ENCODE data around the gene MADCAM1.

MADCAM1 gene

GRCh38 chr19:508204-509150 lies 12.2 kb downstream of the MADCAM1 start:
- no peak for DNase-seq (ENCODE audit: low spot score)

GRCh38 chr19:510606-511100 lies 14.4 kb downstream of the MADCAM1 start:
- DNase-seq (ENCODE audit: low spot score), result peak; percentile 83

- DNase-seq (ENCODE audit: low spot score), result no peak
These were observed 15.0 kb downstream of the MADCAM1 start for GRCh38 chr19:511101-511851.

- DNase-seq (ENCODE audit: low spot score), result no peak
These were observed 16.5 kb downstream of the MADCAM1 start for GRCh38 chr19:512547-513365.

- DNase-seq (ENCODE audit: low spot score), result no peak
These were observed 17.3 kb downstream of the MADCAM1 start for GRCh38 chr19:513368-514165.

GRCh38 chr19:514166-514663 lies 17.9 kb downstream of the MADCAM1 start:
- DNase-seq (ENCODE audit: low spot score), result no peak

DNA sequence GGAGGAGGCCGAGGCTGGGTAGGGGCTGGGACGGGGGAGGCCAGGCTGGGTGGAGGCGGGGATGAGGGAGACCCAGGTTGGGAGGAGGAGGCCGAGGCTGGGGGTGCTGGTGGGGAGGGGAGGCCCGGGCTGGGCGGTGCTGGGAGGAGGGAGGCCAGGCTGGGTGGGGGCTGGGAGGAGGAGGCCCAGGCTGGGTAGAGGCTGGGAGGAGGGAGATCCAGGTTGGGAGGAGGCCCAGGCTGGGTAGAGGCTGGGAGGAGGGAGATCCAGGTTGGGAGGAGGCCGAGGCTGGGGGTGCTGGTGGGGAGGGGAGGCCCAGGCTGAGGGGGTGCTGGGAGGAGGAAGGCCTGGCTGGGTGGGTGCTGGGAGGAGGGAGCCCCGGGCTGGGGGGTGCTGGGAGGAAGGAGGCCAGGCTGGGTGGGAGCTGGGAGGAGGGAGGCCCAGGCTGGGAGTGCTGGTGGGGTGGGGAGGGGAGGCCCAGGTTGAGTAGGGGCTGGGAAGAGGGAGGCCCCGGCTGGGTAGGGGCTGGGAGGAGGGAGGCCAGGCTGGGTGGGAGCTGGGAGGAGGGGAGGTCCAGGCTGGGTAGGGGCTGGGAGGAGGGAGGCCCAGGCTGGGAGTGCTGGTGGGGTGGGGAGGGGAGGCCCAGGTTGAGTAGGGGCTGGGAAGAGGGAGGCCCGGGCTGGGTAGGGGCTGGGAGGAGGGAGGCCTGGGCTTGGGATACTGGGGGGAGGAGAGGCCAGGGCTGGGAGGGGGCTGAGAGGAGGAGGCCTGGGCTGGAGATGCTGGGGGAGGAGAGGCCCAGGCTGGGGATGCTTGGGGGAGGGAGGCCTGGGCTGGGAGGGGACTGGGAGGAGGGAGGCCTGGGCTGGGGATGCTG lies 21.7 kb downstream of the MADCAM1 start:
- DNase-seq (ENCODE audit: low spot score), result no peak

DNA sequence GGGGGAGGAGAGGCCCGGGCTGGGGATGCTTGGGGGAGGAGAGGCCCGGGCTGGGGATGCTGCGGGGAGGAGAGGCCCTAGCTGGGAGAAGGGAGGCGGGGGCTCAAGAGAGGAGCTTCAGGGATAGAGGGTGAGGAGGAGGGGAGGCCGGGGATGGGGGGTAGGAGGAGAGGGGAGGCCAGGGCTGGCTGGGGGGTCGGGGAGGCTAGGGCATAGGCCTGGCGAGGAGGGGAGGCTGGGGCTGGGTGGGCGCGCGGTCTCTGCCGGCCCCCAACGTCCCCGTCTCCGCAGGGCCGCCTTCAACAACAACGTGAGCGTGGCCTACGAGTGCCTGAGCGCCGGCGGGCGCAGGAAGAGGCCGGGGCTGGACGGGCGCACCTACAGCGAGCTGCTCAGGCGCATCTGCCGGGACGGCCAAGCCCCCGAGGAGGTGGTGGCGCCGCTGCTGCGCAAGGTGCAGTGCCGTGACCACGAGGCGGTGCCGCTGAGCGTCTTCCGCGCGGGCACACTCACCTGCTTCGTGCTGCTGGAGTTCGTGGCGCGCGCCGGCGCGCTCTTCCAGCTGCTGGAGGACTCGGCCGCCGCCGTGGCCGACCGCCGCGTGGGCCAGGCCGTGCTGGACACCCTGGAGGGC lies 22.4 kb downstream of the MADCAM1 start:
- no peak for DNase-seq (ENCODE audit: low spot score)

DNA sequence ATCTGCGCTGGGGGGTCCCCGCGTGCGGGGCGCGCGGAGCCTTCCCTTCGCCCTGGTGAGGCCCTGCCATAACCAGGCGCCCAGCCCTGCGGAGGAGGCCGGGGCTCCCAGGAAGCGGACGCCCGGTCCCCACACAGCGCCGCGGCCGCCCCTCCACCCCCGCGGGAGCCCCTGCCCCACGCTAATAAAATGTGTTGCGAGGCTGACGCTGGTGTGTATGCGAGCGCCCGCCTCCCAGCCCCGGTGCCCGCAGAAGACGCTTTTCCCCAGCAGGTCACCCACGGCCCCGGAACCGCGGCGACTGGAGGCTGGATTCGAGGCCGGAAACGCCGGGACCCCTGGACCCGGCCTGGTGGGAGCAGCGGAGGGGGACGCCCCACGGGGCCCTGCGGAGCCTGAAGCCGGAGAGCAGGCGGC lies 23.2 kb downstream of the MADCAM1 start:
- DNase-seq (ENCODE audit: low spot score), result no peak

- no peak for DNase-seq (ENCODE audit: low spot score)
These were observed 26.4 kb downstream of the MADCAM1 start for GRCh38 chr19:522726-523125.

- no peak for DNase-seq (ENCODE audit: low spot score)
These were observed 27.9 kb downstream of the MADCAM1 start for GRCh38 chr19:524062-524674.

- DNase-seq (ENCODE audit: low spot score), result no peak
These were observed 28.7 kb downstream of the MADCAM1 start for GRCh38 chr19:525029-525428.

GRCh38 chr19:525857-526419 lies 29.7 kb downstream of the MADCAM1 start:
- DNase-seq (ENCODE audit: low spot score), result no peak

DNA sequence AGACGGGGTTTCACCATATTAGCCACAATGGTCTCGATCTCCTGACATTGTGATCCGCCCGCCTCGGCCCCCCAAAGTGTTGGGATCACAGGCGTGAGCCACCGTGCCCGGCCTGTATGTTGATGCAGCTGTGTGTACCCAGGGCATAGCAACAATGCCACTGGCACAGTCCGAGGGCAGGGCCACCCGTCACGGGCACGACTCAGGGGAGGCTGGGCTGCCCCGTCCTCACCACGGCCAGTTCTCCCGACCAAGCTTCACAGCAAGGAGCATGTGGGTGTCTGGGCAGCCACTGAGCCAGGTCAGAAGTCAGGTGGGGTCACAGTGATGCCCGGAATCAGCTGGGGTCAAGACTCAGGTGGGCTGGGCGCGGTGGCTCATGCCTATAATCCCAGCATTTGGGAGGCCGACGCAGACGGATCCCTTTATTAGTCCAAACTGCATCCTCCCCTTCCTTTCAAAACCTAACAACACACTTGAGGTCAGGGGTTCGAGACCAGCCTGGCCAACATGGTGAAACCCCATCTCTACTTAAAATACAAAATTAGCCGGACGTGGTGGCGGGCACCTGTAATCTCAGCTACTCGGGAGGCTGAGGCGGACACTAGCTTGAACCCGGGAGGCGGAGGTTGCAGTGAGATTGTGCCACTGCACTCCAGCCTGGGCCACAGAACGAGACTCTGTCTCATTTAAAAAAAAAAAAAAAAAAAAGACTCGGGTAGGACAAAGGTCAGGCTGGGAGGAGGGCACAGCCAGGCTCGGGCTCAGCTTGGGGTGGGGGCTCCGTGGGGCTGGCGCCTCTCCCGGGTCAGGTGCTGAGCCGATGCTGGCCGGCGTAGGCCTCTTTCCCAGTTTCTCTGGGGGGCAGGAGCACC lies 34.1 kb downstream of the MADCAM1 start:
- DNase-seq (ENCODE audit: low spot score), result no peak

DNA sequence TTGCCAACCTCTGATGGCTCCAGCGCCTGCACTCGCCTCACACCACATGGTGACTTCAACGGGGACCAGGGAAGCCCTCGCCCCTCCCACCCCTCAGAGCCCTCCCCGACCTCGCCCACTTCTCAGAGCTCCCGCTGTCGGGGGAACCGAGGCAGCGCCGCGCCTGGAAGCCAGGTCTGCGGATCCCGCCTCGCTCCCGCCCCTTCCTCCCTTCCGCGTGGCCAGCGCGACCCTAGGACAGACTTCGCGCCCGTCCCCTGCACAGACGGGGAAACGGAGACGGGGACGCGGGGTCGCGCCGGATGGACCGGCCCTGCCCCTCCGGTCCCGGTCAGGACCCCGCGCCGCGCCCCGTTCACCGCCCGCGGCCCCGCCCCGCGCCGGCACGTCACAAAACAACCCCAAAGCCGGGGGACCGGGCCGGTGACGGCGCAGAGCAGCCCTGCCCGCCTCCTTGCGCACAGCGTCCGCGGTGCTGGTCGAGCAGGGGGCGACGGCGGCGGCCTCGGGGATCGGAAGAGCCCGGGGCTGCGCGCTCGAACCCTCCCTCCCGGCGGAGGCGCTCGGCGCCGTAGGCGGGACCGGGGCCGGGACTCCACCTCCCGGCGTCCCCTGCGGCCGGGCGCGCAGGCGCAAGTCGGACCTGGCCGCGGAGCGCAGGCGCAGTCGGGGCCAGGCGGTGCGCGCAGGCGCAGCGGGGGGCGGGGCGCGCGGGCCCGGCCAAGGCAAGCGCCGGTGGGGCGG lies 34.9 kb downstream of the MADCAM1 start:
- peak; percentile 73 for DNase-seq (ENCODE audit: low spot score)

GRCh38 chr19:531753-532560 lies 35.7 kb downstream of the MADCAM1 start, which contains the start of gene CDC34:
Gene CDC34 (plus strand): TSS chr19:531760. CDS start chr19:531932, 172 bp downstream.
- no peak for DNase-seq (ENCODE audit: low spot score)

Data from cerebellar cortex (tissue), 1 donor.